ENCODE results near the gene MYCBPAP.

MYCBPAP gene

DNA sequence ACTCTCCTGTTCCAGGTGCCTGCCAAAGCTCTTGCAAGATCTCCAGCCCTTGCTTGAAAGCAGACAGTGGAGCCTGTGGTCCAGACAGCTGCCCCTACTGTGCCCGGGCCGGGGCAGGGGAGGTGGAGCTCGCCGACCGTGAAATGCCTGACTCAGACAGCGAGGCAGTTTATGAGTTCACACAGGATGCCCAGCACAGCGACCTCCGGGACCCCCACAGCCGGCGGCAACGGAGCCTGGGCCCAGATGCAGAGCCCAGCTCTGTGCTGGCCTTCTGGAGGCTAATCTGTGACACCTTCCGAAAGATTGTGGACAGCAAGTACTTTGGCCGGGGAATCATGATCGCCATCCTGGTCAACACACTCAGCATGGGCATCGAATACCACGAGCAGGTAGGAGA, 69.9 kb downstream of the MYCBPAP start:
- DNase-seq: no peak

- DNase-seq: no peak
Observed at GRCh38 chr17:50579399-50579798, 71.2 kb downstream of the MYCBPAP start.

GRCh38 chr17:50580646-50581045, 72.4 kb downstream of the MYCBPAP start:
- no peak for DNase-seq

Data from NCI-H1048 (cell line).